GM12878 (cell line): ENCODE measurements around the gene MTMR3. TPM values are rescaled to one million over a fixed set of nuclear protein-coding genes. Genes with fewer than 3 reads are reported as not detected.

Experiments used
- ATAC-seq: fragments of 200-7000 bp; cut with Tn5 transposase; 3 replicates; pipeline ENCODE4 v1.9.1; 2020; ENCODE audit warnings: mild to moderate bottlenecking, moderate library complexity
- BruUV-seq: library from RNA; stranded (reverse); fragments of 400-500 nt; replicated peaks from 2 replicates; lab custom pipeline; 2021; lab: Mats Ljungman, UMichigan
- CTCF ChIA-PET: fragments of 300-600 bp; sonication (Branson Sonifier 250); formaldehyde crosslinking; extraction: SDS; loops from one replicate; lab custom pipeline; 2021; ENCODE audit warnings: inconsistent platforms; lab: Yijun Ruan, JAX
- POLR2A ChIA-PET: fragments of 350-600 bp; formaldehyde crosslinking; extraction: SDS; loops from one replicate; lab custom pipeline; 2021; ENCODE audit warnings: inconsistent platforms; lab: Charles Lee
- RAD21 ChIA-PET: fragments of 300-600 bp; sonication (Branson Sonifier 250); formaldehyde crosslinking; loops from one replicate; lab custom pipeline; 2023; ENCODE audit warnings: antibody characterized with exemption; ENCODE audit not compliant: unreplicated experiment; lab: Charles Lee
- SMC1A ChIA-PET: fragments of 300-600 bp; sonication (Branson Sonifier 250); formaldehyde crosslinking; loops from one replicate; lab custom pipeline; 2023; ENCODE audit not compliant: unreplicated experiment, uncharacterized antibody; lab: Charles Lee
- DNase-seq: peaks from one replicate; pipeline ENCODE4 v3.0.0-alpha.2; 2011; ENCODE audit warnings: low read depth, low spot score
- FAIRE-seq: peaks from 3 replicates; lab custom pipeline; 2011; peaks lifted over from hg19 to GRCh38; lab: Jason Lieb, UNC
- H2AFZ ChIP-seq: 2 replicates; pipeline ENCODE4 v1.6.0; 2011; ENCODE audit warnings: low read depth, low read length, control low read depth; ENCODE audit not compliant: control insufficient read depth
- H3K27ac ChIP-seq: 2 replicates; pipeline ENCODE4 v1.5.1; 2011; ENCODE audit warnings: control low read depth; ENCODE audit not compliant: control insufficient read depth, insufficient read depth
- H3K27me3 ChIP-seq, 2 experiments: replicated peaks in 1 of 2; 2 replicates each; pipeline versions ENCODE4 v1.6.0 to v1.6.1; 2011; ENCODE audit warnings: low read length in 1 of 2; ENCODE audit not compliant: control insufficient read depth in 2 of 2, insufficient read depth in 2 of 2
- H3K36me3 ChIP-seq, 2 experiments: 2 replicates each; pipeline ENCODE4 v1.5.1; 2011; ENCODE audit warnings: low read length in 1 of 2; ENCODE audit not compliant: control insufficient read depth in 2 of 2, insufficient read depth in 2 of 2
- H3K4me1 ChIP-seq: 2 replicates; pipeline ENCODE4 v1.6.1; 2011; ENCODE audit warnings: mild to moderate bottlenecking, low read length, moderate library complexity, mixed read lengths; ENCODE audit not compliant: control insufficient read depth, insufficient read depth
- H3K4me2 ChIP-seq: 2 replicates; pipeline ENCODE4 v1.6.0; 2011; ENCODE audit warnings: control low read depth; ENCODE audit not compliant: control insufficient read depth, insufficient read depth
- H3K4me3 ChIP-seq: fragments of 200-600 bp; sonication (generic); 2 replicates; pipeline ENCODE4 v1.5.1; 2016
- H3K79me2 ChIP-seq: 2 replicates; pipeline ENCODE4 v1.6.0; 2011; ENCODE audit warnings: low read length; ENCODE audit not compliant: control insufficient read depth, insufficient read depth
- H3K9ac ChIP-seq: 2 replicates; pipeline ENCODE4 v1.8.0; 2011; ENCODE audit warnings: low read length, control low read depth, mixed read lengths; ENCODE audit not compliant: control insufficient read depth, insufficient read depth
- H3K9me3 ChIP-seq: replicated peaks from 3 replicates; pipeline ENCODE4 v1.5.1; 2011; ENCODE audit warnings: mild to moderate bottlenecking, low read length; ENCODE audit not compliant: control insufficient read depth, insufficient read depth
- H4K20me1 ChIP-seq: 2 replicates; pipeline ENCODE4 v1.6.0; 2011; ENCODE audit not compliant: control insufficient read depth, insufficient read depth
- CBFB ChIP-seq: IDR thresholded peaks from 2 replicates; pipeline ENCODE4 v1.6.1; 2016; ENCODE audit warnings: antibody characterized with exemption, low read depth
- CREM ChIP-seq: IDR thresholded peaks from 2 replicates; pipeline ENCODE4 v1.6.1; 2014; ENCODE audit warnings: antibody characterized with exemption, low read depth
- IKZF2 ChIP-seq, 2 experiments: fragments of 450-650 bp; IDR thresholded peaks; 2 replicates each; pipeline ENCODE4 v1.6.1; 2017; ENCODE audit warnings: mild to moderate bottlenecking in 2 of 2, moderate library complexity in 2 of 2
- IRF4 ChIP-seq: IDR thresholded peaks from 2 replicates; pipeline ENCODE4 v1.6.1; 2011; ENCODE audit warnings: low read depth, low read length
- KAT2A ChIP-seq: conservative IDR thresholded peaks from 2 replicates; pipeline ENCODE4 v1.6.1; 2011; ENCODE audit warnings: low read depth, low read length; ENCODE audit not compliant: control insufficient read depth
- RUNX3 ChIP-seq: IDR thresholded peaks from 2 replicates; pipeline ENCODE4 v1.6.1; 2012; ENCODE audit warnings: low read length, inconsistent platforms
- SMARCA5 ChIP-seq: fragments of 450-650 bp; IDR thresholded peaks from 2 replicates; pipeline ENCODE4 v1.6.1; 2017; ENCODE audit warnings: mild to moderate bottlenecking
- SP1 ChIP-seq: IDR thresholded peaks from one replicate; pipeline ENCODE4 v1.6.1; 2011; ENCODE audit warnings: low read depth, low read length
- SPI1 ChIP-seq: IDR thresholded peaks from 2 replicates; pipeline ENCODE4 v1.6.1; 2011; ENCODE audit warnings: low read depth, mild to moderate bottlenecking, low read length, moderate library complexity, borderline replicate concordance; ENCODE audit not compliant: insufficient read depth
- SREBF2 ChIP-seq: IDR thresholded peaks from 2 replicates; pipeline ENCODE4 v1.6.1; 2012; ENCODE audit warnings: mild to moderate bottlenecking, low read length
- STAT1 ChIP-seq: fragments of 450-650 bp; conservative IDR thresholded peaks from 2 replicates; pipeline ENCODE4 v1.6.1; 2014; ENCODE audit warnings: antibody characterized with exemption, mild to moderate bottlenecking
- SUZ12 ChIP-seq: fragments of 200-600 bp; sonication (generic); IDR thresholded peaks from one replicate; pipeline ENCODE4 v1.6.1; 2018; ENCODE audit warnings: antibody characterized with exemption, mild to moderate bottlenecking; ENCODE audit not compliant: unreplicated experiment
- WGBS: methylation state at CpG from one replicate; pipeline ENCODE4 v1.1.6; 2016; ENCODE audit warnings: low lambda C conversion rate; ENCODE audit not compliant: insufficient replicate concordance, insufficient coverage; ENCODE audit errors: missing lambda C conversion rate; 5-methylcytosine and 5-hydroxymethylcytosine counted together
- in situ Hi-C: fragments of 300-500 bp; cut with MboI; formaldehyde crosslinking; loops from 9 replicates; pipeline ENCODE4 v1.14.3; 2018; ENCODE audit warnings: mixed read lengths
- intact Hi-C: fragments of 100-400 bp; cut with micrococcal nuclease; formaldehyde crosslinking; loops from one replicate; pipeline ENCODE4 v1.14.2; 2022; ENCODE audit not compliant: unreplicated experiment
- polyA plus RNA-seq, 11 experiments: library from polyadenylated mRNA; depleted of rRNA in 4 of 11; unstranded in 6 of 11; stranded (reverse) in 5 of 11; fragments of >200 nt; fragmentation: Nextera tagmentation in 4 of 11; fragmentation: Illumina TruSeq in 1 of 11; extraction: Ambion mirVana in 4 of 11; extraction: Trizol in 1 of 11; gene quantifications; 1 replicate in 1 of 11; 2 replicates in 10 of 11; pipeline versions ENCODE4 v1.2.1 to v1.2.3, GENCODE V29; 2011 to 2016; ENCODE audit warnings: inconsistent platforms in 2 of 11, missing spikeins in 2 of 11, low read depth in 1 of 11
- total RNA-seq, 4 experiments: library from RNA; depleted of rRNA in 3 of 4; stranded (reverse); fragments of >200 nt in 3 of 4; fragmentation: Illumina TruSeq in 1 of 4; extraction: Trizol in 1 of 4; gene quantifications; 2 replicates each; pipeline versions ENCODE4 v1.2.1 to v1.2.3, GENCODE V29; 2013 to 2021
- TF ChIP-seq, protein P1 (sequence below): IDR thresholded peaks from 2 replicates; pipeline ENCODE4 v1.6.1; 2012; ENCODE audit warnings: low read depth, low read length, improper control_type of control experiment
- TF ChIP-seq, protein P2 (sequence below): fragments of 150-350 bp; IDR thresholded peaks from 2 replicates; pipeline ENCODE4 v1.6.1; 2014; ENCODE audit warnings: mild to moderate bottlenecking, low read depth, low read length
- TF ChIP-seq, protein P3 (sequence below): fragments of 450-650 bp; formaldehyde crosslinking; IDR thresholded peaks from 2 replicates; pipeline ENCODE4 v1.4.0; 2022; ENCODE audit warnings: mild to moderate bottlenecking, moderate library complexity
- TF ChIP-seq, protein P4 (sequence below): IDR thresholded peaks from 2 replicates; pipeline ENCODE4 v1.6.1; 2011; ENCODE audit warnings: low read depth, mild to moderate bottlenecking, low read length, moderate library complexity, borderline replicate concordance; ENCODE audit errors: extremely low read depth

Gene MTMR3
- total and polyA plus RNA-seq, 10 of the 15 experiments (the other 5 are each of a cell fraction or from before 2014, with no cell fraction given), result 1.4 to 23.7 (median 10.6) TPM

DNA sequence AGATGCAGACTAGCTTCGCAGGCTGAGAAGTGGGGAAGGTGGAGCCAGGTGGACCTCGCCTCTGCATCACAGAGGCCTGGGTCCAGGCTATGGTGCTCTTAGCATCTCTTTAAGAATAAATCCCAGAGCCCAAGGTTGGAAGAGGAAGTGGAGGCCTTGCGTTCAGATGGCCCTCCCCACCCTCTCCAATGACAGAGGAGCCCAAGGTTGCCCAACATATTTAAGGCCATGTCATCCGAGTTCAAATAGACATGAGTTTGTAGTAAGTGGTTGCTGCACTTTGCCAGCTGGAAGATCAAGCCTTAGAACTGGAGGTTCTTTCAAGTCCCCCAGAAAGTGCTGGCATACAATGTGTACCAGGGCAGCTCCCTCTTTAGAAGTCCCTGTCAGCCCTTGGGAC, 150.2 kb downstream of the MTMR3 start:
- no peak overlapping the region for H3K9ac ChIP-seq
- ChIA-PET RAD21 (interaction anchor here (2.3 kb wide), 1 partner anchor 45 kb away, joined by 7 read pairs; no protein-coding TSS in a partner anchor), CTCF (no interaction called here), SMC1A (no interaction called here), POLR2A (no interaction called here)
- WGBS, result 59% methylated on average over 4 of the region's 4 CpGs
- H3K79me2 ChIP-seq, result no peaks in the 10 kb centered on the region
- H3K4me2 ChIP-seq, result no peak overlapping the region
- H3K9me3 ChIP-seq, result no peaks in the 10 kb centered on the region
- TF ChIP-seq SMARCA5 (no peak), CBFB (no peak), CREM (no peak), SP1 (no peak), STAT1 (no peak), SREBF2 (no peak), SPI1 (no peak), IRF4 (no peak), RUNX3 (no peak), IKZF2 (IDR thresholded peaks at IDR 0.05) (no peak), KAT2A (no peak), SUZ12 (no peak)
- TF ChIP-seq, protein P1, sequence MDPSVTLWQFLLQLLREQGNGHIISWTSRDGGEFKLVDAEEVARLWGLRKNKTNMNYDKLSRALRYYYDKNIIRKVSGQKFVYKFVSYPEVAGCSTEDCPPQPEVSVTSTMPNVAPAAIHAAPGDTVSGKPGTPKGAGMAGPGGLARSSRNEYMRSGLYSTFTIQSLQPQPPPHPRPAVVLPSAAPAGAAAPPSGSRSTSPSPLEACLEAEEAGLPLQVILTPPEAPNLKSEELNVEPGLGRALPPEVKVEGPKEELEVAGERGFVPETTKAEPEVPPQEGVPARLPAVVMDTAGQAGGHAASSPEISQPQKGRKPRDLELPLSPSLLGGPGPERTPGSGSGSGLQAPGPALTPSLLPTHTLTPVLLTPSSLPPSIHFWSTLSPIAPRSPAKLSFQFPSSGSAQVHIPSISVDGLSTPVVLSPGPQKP, result no peak
- TF ChIP-seq, protein P2, sequence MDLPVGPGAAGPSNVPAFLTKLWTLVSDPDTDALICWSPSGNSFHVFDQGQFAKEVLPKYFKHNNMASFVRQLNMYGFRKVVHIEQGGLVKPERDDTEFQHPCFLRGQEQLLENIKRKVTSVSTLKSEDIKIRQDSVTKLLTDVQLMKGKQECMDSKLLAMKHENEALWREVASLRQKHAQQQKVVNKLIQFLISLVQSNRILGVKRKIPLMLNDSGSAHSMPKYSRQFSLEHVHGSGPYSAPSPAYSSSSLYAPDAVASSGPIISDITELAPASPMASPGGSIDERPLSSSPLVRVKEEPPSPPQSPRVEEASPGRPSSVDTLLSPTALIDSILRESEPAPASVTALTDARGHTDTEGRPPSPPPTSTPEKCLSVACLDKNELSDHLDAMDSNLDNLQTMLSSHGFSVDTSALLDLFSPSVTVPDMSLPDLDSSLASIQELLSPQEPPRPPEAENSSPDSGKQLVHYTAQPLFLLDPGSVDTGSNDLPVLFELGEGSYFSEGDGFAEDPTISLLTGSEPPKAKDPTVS, result no peak
- TF ChIP-seq, protein P3, sequence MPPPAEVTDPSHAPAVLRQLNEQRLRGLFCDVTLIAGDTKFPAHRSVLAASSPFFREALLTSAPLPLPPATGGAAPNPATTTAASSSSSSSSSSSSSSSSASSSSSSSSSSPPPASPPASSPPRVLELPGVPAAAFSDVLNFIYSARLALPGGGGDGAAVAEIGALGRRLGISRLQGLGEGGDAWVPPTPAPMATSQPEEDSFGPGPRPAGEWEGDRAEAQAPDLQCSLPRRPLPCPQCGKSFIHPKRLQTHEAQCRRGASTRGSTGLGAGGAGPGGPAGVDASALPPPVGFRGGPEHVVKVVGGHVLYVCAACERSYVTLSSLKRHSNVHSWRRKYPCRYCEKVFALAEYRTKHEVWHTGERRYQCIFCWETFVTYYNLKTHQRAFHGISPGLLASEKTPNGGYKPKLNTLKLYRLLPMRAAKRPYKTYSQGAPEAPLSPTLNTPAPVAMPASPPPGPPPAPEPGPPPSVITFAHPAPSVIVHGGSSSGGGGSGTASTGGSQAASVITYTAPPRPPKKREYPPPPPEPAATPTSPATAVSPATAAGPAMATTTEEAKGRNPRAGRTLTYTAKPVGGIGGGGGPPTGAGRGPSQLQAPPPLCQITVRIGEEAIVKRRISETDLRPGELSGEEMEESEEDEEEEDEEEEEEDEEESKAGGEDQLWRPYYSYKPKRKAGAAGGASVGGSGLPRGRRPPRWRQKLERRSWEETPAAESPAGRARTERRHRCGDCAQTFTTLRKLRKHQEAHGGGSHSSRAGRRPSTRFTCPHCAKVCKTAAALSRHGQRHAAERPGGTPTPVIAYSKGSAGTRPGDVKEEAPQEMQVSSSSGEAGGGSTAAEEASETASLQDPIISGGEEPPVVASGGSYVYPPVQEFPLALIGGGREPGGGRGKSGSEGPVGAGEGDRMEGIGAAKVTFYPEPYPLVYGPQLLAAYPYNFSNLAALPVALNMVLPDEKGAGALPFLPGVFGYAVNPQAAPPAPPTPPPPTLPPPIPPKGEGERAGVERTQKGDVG (CRISPR knock-in tag), result no peak
- TF ChIP-seq, protein P4, sequence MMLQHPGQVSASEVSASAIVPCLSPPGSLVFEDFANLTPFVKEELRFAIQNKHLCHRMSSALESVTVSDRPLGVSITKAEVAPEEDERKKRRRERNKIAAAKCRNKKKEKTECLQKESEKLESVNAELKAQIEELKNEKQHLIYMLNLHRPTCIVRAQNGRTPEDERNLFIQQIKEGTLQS, result no peak
- no peak overlapping the region for H3K4me3 ChIP-seq
- no peaks in the 10 kb centered on the region for H3K27me3 ChIP-seq
- no peaks in the 10 kb centered on the region for H4K20me1 ChIP-seq
- no TSS peak for BruUV-seq
- DNase-seq (no peak), ATAC-seq (no peak), FAIRE-seq (no peak)
- in situ Hi-C loops (no loop called here), intact Hi-C loops (no loop called here)
- H3K27ac ChIP-seq, result no peak overlapping the region
- H3K36me3 ChIP-seq, result 0 out of 4 replicates have a peak, but pooled peaks cover 0 to 2% of the 10 kb centered on the region in 2 experiments
- H2AFZ ChIP-seq, result no peak overlapping the region
- H3K4me1 ChIP-seq, result no peaks in the 10 kb centered on the region
